ENCODE data around the gene AAK1.
"Not testable (repeated sequence)": the region's sequence is repeated elsewhere in the genome, so short reads cannot be mapped to it uniquely, and the experiment has no call there.

AAK1 gene

GRCh38 chr2:69575371-69575770 lies 68.2 kb downstream of the AAK1 start:
- no CpG with 5 or more reads among the region's 13 CpGs for WGBS, 2 donors (ENCODE audit: extremely low coverage in 2 of 2, insufficient read length in 2 of 2, insufficient replicate concordance in 1 of 2)
- not testable (repeated sequence) for H3K4me3 ChIP-seq (ENCODE audit: low read length in 2 of 2); H3K9me3 ChIP-seq (replicated peaks in 1 of 2; ENCODE audit: control insufficient read depth in 2 of 2, insufficient read depth in 1 of 2, low read depth in 1 of 2, low read length in 2 of 2); H3K27ac ChIP-seq (replicated peaks; ENCODE audit: low read length); H2AFZ ChIP-seq (ENCODE audit: low read length); H2AK5ac ChIP-seq (ENCODE audit: low read depth, low read length); H3K9ac ChIP-seq (ENCODE audit: low read depth, low read length, poor library complexity); H3K27me3 ChIP-seq (ENCODE audit: control insufficient read depth in 3 of 3, insufficient read depth in 3 of 3, low read depth in 1 of 3, low read length in 3 of 3); H4K8ac ChIP-seq (ENCODE audit: low read depth, low read length); H3K23ac ChIP-seq (ENCODE audit: low read depth, low read length, poor library complexity); H3K4ac ChIP-seq (ENCODE audit: low read length); H3K14ac ChIP-seq (ENCODE audit: low read length); H3K79me1 ChIP-seq (ENCODE audit: low read depth, low read length); H2BK5ac ChIP-seq (ENCODE audit: low read length); H2BK12ac ChIP-seq (ENCODE audit: low read length); H2BK15ac ChIP-seq (ENCODE audit: low read length); H3K4me2 ChIP-seq (ENCODE audit: insufficient read depth, low read length, poor library complexity, severe bottlenecking); H3K18ac ChIP-seq (ENCODE audit: low read length); DNase-seq (ENCODE audit: low spot score); H3K36me3 ChIP-seq (replicated peaks in 1 of 2; ENCODE audit: control insufficient read depth in 2 of 2, insufficient read depth in 2 of 2, low read length in 2 of 2); H2BK120ac ChIP-seq (ENCODE audit: low read depth, low read length); H4K91ac ChIP-seq (ENCODE audit: low read depth, low read length, poor library complexity)
- peaks cover 4 to 23% of the 10 kb centered on the region in 2 donors for H3K4me1 ChIP-seq (ENCODE audit: control insufficient read depth in 2 of 2, insufficient read depth in 1 of 2, low read depth in 1 of 2, low read length in 2 of 2)

- WGBS, 2 donors (ENCODE audit: extremely low coverage in 2 of 2, insufficient read length in 2 of 2, insufficient replicate concordance in 1 of 2): no CpG with 5 or more reads among the region's 5 CpGs
- H3K79me1 ChIP-seq (ENCODE audit: low read depth, low read length): no peaks in the 10 kb centered on the region
- H3K18ac ChIP-seq (ENCODE audit: low read length): no peak overlapping the region
- no peak overlapping the region for H4K91ac ChIP-seq (ENCODE audit: low read depth, low read length, poor library complexity)
- H3K4me3 ChIP-seq (ENCODE audit: low read length in 2 of 2): no peak overlapping the region
- no peaks in the 10 kb centered on the region for H3K36me3 ChIP-seq (replicated peaks in 1 of 2; ENCODE audit: control insufficient read depth in 2 of 2, insufficient read depth in 2 of 2, low read length in 2 of 2)
- H2AK5ac ChIP-seq (ENCODE audit: low read depth, low read length): no peak overlapping the region
- no peak overlapping the region for H4K8ac ChIP-seq (ENCODE audit: low read depth, low read length)
- H2BK12ac ChIP-seq (ENCODE audit: low read length): no peak overlapping the region
- no peak overlapping the region for H3K9ac ChIP-seq (ENCODE audit: low read depth, low read length, poor library complexity)
- no peak overlapping the region for H3K27ac ChIP-seq (replicated peaks; ENCODE audit: low read length)
- H2BK15ac ChIP-seq (ENCODE audit: low read length): no peak overlapping the region
- no peak overlapping the region for H3K4ac ChIP-seq (ENCODE audit: low read length)
- H3K27me3 ChIP-seq (ENCODE audit: control insufficient read depth in 3 of 3, insufficient read depth in 3 of 3, low read depth in 1 of 3, low read length in 3 of 3): no peaks in the 10 kb centered on the region
- H3K23ac ChIP-seq (ENCODE audit: low read depth, low read length, poor library complexity): no peak overlapping the region
- no peak for DNase-seq (ENCODE audit: low spot score)
- H2AFZ ChIP-seq (ENCODE audit: low read length): no peak overlapping the region
- peaks cover 0 to 16% of the 10 kb centered on the region in 2 donors for H3K4me1 ChIP-seq (ENCODE audit: control insufficient read depth in 2 of 2, insufficient read depth in 1 of 2, low read depth in 1 of 2, low read length in 2 of 2)
- H3K9me3 ChIP-seq (replicated peaks in 1 of 2; ENCODE audit: control insufficient read depth in 2 of 2, insufficient read depth in 1 of 2, low read depth in 1 of 2, low read length in 2 of 2): no peaks in the 10 kb centered on the region
- H2BK5ac ChIP-seq (ENCODE audit: low read length): no peak overlapping the region
- H3K4me2 ChIP-seq (ENCODE audit: insufficient read depth, low read length, poor library complexity, severe bottlenecking): no peak overlapping the region
- no peak overlapping the region for H2BK120ac ChIP-seq (ENCODE audit: low read depth, low read length)
- no peak overlapping the region for H3K14ac ChIP-seq (ENCODE audit: low read length)
These were observed 70.9 kb downstream of the AAK1 start for GRCh38 chr2:69572641-69573040.

GRCh38 chr2:69571189-69571588 lies 72.3 kb downstream of the AAK1 start:
- Histone ChIP-seq H3K4me2 (ENCODE audit: insufficient read depth, low read length, poor library complexity, severe bottlenecking) (no peak overlapping the region), H3K9me3 (replicated peaks in 1 of 2; ENCODE audit: control insufficient read depth in 2 of 2, insufficient read depth in 1 of 2, low read depth in 1 of 2, low read length in 2 of 2) (no peaks in the 10 kb centered on the region), H3K4me1 (ENCODE audit: control insufficient read depth in 2 of 2, insufficient read depth in 1 of 2, low read depth in 1 of 2, low read length in 2 of 2) (peaks cover 0 to 9% of the 10 kb centered on the region in 2 donors), H4K8ac (ENCODE audit: low read depth, low read length) (no peak overlapping the region), H3K4ac (ENCODE audit: low read length) (no peak overlapping the region), H3K36me3 (replicated peaks in 1 of 2; ENCODE audit: control insufficient read depth in 2 of 2, insufficient read depth in 2 of 2, low read length in 2 of 2) (no peaks in the 10 kb centered on the region), H3K9ac (ENCODE audit: low read depth, low read length, poor library complexity) (no peak overlapping the region), H2BK12ac (ENCODE audit: low read length) (no peak overlapping the region), H3K79me1 (ENCODE audit: low read depth, low read length) (no peaks in the 10 kb centered on the region), H3K4me3 (ENCODE audit: low read length in 2 of 2) (no peak overlapping the region), H3K18ac (ENCODE audit: low read length) (no peak overlapping the region), H2BK15ac (ENCODE audit: low read length) (no peak overlapping the region), H3K27me3 (ENCODE audit: control insufficient read depth in 3 of 3, insufficient read depth in 3 of 3, low read depth in 1 of 3, low read length in 3 of 3) (no peaks in the 10 kb centered on the region), H3K27ac (replicated peaks; ENCODE audit: low read length) (no peak overlapping the region), H2BK120ac (ENCODE audit: low read depth, low read length) (no peak overlapping the region), H3K23ac (ENCODE audit: low read depth, low read length, poor library complexity) (no peak overlapping the region), H4K91ac (ENCODE audit: low read depth, low read length, poor library complexity) (no peak overlapping the region), H2AK5ac (ENCODE audit: low read depth, low read length) (no peak overlapping the region), H3K14ac (ENCODE audit: low read length) (no peak overlapping the region), H2AFZ (ENCODE audit: low read length) (no peak overlapping the region), H2BK5ac (ENCODE audit: low read length) (no peak overlapping the region)
- no peak for DNase-seq (ENCODE audit: low spot score)
- no CpG with 5 or more reads among the region's 1 CpG for WGBS, 2 donors (ENCODE audit: extremely low coverage in 2 of 2, insufficient read length in 2 of 2, insufficient replicate concordance in 1 of 2)

- no peak overlapping the region for H3K14ac ChIP-seq (ENCODE audit: low read length)
- no peak overlapping the region for H2BK5ac ChIP-seq (ENCODE audit: low read length)
- H3K27me3 ChIP-seq (ENCODE audit: control insufficient read depth in 3 of 3, insufficient read depth in 3 of 3, low read depth in 1 of 3, low read length in 3 of 3): no peaks in the 10 kb centered on the region
- no peak for DNase-seq (ENCODE audit: low spot score)
- H2BK15ac ChIP-seq (ENCODE audit: low read length): no peak overlapping the region
- H3K18ac ChIP-seq (ENCODE audit: low read length): no peak overlapping the region
- no peak overlapping the region for H2BK120ac ChIP-seq (ENCODE audit: low read depth, low read length)
- no peaks in the 10 kb centered on the region for H3K9me3 ChIP-seq (replicated peaks in 1 of 2; ENCODE audit: control insufficient read depth in 2 of 2, insufficient read depth in 1 of 2, low read depth in 1 of 2, low read length in 2 of 2)
- no peak overlapping the region for H3K4me3 ChIP-seq (ENCODE audit: low read length in 2 of 2)
- H3K79me1 ChIP-seq (ENCODE audit: low read depth, low read length): no peaks in the 10 kb centered on the region
- H3K4me1 ChIP-seq (ENCODE audit: control insufficient read depth in 2 of 2, insufficient read depth in 1 of 2, low read depth in 1 of 2, low read length in 2 of 2): peaks cover 0 to 9% of the 10 kb centered on the region in 2 donors
- H3K4ac ChIP-seq (ENCODE audit: low read length): no peak overlapping the region
- no CpG with 5 or more reads among the region's 2 CpGs for WGBS, 2 donors (ENCODE audit: extremely low coverage in 2 of 2, insufficient read length in 2 of 2, insufficient replicate concordance in 1 of 2)
- H2AK5ac ChIP-seq (ENCODE audit: low read depth, low read length): no peak overlapping the region
- H4K91ac ChIP-seq (ENCODE audit: low read depth, low read length, poor library complexity): no peak overlapping the region
- no peak overlapping the region for H4K8ac ChIP-seq (ENCODE audit: low read depth, low read length)
- H3K27ac ChIP-seq (replicated peaks; ENCODE audit: low read length): no peak overlapping the region
- H3K36me3 ChIP-seq (replicated peaks in 1 of 2; ENCODE audit: control insufficient read depth in 2 of 2, insufficient read depth in 2 of 2, low read length in 2 of 2): no peaks in the 10 kb centered on the region
- H2AFZ ChIP-seq (ENCODE audit: low read length): no peak overlapping the region
- no peak overlapping the region for H3K23ac ChIP-seq (ENCODE audit: low read depth, low read length, poor library complexity)
- H2BK12ac ChIP-seq (ENCODE audit: low read length): no peak overlapping the region
- no peak overlapping the region for H3K9ac ChIP-seq (ENCODE audit: low read depth, low read length, poor library complexity)
- H3K4me2 ChIP-seq (ENCODE audit: insufficient read depth, low read length, poor library complexity, severe bottlenecking): no peak overlapping the region
These were observed 73.1 kb downstream of the AAK1 start for GRCh38 chr2:69570474-69570873.

All from neuronal stem cell (in vitro differentiated cells).